Cardiac septum (tissue), 1 donor: ENCODE data around the gene EPHB2. TPM values are rescaled to one million over a fixed set of nuclear protein-coding genes. Genes with fewer than 3 reads are reported as not detected.
"Not testable (repeated sequence)": the region's sequence is repeated elsewhere in the genome, so short reads cannot be mapped to it uniquely, and the experiment has no call there.

Source experiments
- DNase-seq: peaks from one replicate; pipeline ENCODE4 v3.0.0-alpha.2; 2020; ENCODE audit warnings: low spot score
- intact Hi-C: fragments of 100-400 bp; cut with DNase I; formaldehyde crosslinking; loops from one replicate; pipeline ENCODE4 v1.14.0; 2022
- total RNA-seq: library from RNA; stranded (reverse); fragmentation: NEBNext Ultra II Directional; extraction: Animal tissue kit (Norgen Biotek cat#: 25700); gene quantifications from one replicate; pipeline ENCODE4 v1.2.1, GENCODE V29; 2021
- donor health status: DM: no; HTN: no; CAD: no.

Gene EPHB2
- total RNA-seq, 1 donor from 2014 or later = 0.81 TPM

DNA sequence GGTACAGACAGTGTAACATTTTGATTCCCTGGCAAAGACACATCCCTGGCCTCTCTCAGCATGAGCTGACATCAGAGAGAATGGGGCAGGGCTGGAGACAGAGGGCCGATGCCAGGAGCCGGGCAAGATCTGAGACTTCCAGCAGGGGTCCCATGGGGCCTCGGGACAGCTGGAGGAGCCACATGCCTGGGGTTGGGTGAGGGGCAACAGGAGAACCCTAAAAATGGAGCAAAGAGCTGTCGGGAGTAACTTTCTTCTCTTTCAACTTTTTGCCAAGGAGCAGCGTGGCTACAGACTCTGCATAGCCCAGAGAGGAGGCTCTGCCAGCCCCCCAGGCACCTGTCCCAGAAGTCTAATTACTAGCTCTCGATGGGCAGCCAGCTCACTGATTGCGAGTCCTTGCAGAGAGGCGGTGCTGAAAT is 131.2 kb downstream of the EPHB2 start:
- no peak for DNase-seq
- intact Hi-C loops = no loop called here

DNA sequence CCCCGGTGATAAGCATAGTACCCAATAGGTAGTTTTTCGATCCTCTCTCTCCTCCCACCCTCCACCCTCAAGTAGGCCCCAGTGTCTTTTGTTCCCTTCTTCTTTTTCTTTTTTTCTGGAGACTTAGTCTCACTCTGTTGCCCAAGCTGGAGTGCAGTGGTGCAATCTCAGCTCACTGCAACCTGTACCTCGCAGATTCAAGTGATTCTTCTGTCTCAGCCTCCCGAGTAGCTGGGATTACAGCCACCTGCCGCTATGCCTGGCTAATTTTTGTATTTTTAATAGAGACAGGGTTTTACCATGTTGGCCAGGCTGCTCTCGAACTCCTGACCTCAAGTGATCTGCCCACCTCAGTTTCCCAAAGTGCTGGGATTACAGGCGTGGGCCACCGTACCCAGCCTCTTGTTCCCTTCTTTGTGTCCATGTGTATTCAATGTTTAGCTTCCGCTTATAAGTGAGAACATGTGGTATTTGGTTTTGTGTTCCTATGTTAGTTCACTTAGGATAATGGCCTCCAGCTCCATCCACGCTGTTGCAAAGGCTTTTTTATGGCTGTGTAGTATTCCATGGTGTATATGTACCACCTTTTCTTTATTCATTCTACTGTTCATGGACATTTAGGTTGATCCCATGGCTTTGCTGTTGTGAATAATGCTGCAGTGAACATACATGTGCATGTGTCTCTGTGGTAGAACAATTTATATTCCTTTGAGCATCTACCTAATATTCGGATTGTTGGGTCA is 133.0 kb downstream of the EPHB2 start:
- DNase-seq, intact Hi-C loops: not testable (repeated sequence)

DNA sequence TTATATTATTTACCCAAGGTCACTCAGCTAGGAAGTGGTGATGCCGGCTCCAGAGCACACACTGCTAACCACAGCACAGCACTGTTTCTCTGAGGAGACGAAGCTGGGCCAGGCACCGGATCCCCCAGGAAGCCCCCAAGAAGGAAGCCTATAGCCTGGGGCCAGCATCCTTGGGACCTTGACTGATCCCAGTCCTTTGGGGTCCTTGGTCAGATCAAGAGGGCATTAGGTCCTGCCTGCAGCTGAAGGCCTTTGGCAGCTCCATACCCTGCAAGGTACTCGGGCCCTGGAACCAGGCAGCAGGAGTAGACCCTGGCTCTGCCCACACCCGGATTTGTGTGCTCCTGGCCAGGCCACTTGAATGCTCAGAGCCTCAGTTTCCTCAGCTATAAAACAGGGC is 134.0 kb downstream of the EPHB2 start:
- DNase-seq = no peak
- intact Hi-C loops = no loop called here

DNA sequence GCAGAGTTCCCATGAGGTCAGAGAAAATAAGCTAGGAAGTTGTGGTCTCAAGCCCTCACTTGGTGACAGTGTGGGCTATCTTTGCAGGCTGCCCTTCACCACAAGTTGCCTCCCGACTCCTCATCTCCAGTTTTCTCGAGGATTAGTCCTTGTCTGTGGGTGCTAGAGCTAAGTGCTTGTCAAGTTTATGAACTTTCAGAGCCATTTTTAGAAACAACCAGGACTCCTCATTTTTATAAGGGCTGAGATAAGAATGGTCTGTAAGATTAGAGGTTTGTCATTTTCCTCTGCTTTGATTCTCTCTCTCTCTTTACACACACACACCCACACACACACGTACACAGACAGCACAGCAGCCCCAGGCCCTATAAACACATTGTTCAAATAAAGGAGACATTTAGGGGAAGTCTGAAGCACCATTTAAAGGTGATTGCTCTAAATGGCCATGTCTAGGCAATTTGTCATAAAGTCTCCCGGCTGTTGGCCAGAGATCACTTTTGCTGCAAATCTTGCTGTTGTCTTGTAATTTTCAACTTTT is 134.8 kb downstream of the EPHB2 start:
- DNase-seq = no peak
- intact Hi-C loops = no loop called here

DNA sequence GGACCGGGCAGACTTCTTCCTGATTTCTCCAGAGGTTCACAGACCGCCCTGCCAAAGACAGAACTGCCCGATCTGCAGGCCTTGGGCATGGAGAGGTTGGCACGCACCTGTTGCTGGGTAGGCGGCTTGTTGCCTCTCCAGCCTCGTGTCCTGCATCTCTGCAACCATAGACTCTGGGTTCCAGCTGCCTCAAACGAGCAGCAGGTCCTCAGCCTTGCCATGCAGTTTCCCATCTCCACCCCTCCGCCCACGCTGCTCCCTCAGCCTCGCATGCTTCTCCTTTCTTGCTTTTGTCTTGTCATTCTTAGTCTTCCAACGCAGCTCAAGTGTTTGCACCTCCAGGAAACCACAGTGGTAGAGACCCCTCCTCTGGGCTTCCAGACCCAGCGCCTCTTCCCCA is 135.8 kb downstream of the EPHB2 start:
- DNase-seq = no peak
- intact Hi-C loops = no loop called here

DNA sequence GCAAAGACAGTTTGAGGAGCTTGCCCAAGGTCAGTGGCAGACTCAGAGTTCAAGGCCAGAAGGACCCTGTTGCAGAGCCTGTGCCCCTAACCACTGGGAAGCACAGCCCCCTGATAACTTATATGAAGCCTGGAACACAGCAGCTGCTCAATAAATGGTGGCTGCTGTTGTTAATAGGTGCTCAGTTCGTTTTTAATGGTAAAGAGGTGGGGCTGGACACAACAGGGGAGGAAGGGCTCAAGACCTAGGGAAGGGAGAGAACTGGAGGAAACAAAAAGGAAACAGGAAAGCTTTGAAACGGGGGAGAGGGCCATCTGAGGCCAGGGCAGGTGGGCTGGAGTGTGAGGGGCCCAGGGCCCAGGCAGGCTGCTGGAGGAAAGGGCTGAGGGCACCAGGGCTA is 136.6 kb downstream of the EPHB2 start:
- DNase-seq = no peak
- intact Hi-C loops = no loop called here

DNA sequence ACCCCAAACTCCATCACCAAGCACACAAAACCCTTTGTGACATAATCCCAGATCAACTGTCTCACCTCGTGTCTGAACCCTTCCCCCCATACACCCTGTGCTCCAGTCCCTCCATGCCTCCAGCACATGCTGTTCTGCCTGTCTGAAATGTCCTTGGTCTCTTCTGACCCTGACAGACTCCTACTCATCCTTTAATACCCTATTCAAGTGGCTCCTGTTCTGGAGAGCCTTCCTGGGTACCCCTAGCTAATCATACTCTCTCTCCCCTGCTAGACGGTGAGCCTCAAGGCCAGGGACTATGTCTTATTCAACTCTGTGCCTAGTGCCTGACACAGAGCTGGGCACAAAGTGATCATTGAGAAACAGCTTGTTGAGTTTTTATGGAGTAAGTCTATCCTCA is 137.1 kb downstream of the EPHB2 start:
- DNase-seq = no peak
- intact Hi-C loops = no loop called here

DNA sequence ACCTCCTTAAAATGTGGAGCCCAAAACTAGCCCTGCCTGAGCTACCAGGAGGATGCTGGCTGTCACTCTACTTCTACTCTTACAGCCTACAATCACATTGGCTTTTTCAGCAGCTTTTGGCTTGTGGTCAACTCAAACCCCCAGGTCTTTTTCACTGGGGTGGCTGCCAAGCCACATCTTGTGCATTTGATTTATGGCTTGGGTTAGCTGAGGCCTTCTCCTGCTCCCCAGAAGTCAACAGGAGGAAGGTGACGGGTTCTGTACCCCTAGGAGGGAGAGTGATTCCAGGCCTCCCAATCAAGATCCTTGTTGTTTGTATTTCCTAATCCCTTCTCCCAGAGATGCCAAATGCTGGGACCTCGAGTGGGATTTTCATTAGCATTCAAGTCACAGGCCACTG is 137.8 kb downstream of the EPHB2 start:
- intact Hi-C loops = no loop called here
- no peak for DNase-seq

DNA sequence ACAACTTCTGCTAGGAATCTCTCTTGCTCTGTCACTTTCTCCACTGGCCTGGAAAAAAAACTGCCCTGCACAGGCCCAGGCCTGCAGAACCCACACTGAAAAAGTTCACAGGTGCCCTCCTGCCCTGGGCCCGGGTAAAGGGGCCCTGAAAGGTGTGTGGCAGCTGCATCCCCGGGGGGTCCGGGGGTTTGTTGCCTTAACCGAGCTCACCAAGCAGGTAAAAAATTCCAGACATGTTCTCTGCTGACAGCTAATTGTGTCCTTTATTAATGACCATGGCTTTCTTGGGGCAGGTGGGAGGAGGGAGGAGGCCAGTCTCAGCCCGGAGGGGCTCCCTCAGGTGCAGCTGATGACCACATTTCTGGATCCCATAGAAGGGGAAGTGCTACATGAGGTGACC is 139.1 kb downstream of the EPHB2 start:
- intact Hi-C loops = no loop called here

DNA sequence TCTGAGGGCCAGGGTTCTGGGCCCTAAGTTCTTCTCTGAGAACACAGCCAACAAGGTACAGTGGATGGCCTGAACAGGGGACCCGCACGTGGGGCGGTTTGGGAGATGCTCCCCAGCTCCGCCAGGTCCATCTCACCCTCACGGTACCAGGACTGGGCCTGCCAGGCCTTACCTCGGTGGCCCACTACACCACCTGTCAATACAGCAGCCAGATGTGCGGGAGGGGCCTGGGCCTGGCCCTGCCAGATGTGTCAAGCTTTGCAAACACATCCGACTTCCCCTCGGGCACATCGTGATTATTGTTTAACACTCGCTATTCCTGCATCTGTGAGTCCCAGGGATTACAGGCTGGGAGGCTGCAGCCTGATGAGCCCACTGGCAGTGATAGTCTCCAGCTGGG is 139.6 kb downstream of the EPHB2 start:
- intact Hi-C loops = no loop called here
- no peak for DNase-seq

More for the DNA sequence above, 139.1 kb downstream of the EPHB2 start:
- no peak for DNase-seq

DNA sequence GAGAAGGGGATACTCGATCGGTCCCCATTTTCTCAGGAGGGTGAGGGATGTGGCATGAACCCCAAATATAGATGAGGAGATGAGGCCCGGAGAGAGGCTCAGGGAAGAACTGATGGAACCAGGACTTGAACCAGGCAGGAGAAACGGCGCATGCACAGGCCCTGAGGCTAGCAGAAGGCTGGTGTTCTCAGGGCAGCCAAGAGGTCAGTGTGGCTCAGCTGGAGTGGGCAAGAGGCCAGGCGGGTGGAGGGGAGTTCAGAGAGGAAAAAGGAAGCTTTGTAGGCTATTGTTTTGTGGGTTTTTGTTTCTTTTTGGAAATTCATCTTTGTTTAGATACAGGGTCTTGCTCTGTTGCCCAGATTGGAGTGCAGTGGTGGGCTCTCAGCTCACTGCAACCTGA is 140.0 kb downstream of the EPHB2 start:
- no peak for DNase-seq
- intact Hi-C loops = no loop called here

DNA sequence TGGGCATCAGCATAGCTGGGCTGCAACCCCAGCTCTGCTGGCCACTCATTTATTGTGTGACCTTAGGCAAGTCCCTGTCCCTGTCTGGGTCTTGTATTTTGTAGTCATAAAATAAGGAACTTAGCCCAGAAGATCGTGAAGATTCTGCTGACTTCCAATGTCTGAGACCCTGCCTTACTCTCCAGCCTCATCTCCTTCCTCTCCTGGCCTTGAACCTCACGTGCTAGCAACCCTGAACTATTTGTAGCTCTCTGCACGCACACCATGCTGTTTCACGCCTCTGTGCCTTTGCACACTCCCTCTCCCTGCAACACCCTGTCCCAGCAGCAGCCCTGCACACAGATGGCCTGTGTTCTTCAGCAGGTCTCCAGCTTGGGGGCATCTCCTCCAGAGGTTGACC is 140.9 kb downstream of the EPHB2 start:
- DNase-seq = no peak
- intact Hi-C loops = no loop called here

DNA sequence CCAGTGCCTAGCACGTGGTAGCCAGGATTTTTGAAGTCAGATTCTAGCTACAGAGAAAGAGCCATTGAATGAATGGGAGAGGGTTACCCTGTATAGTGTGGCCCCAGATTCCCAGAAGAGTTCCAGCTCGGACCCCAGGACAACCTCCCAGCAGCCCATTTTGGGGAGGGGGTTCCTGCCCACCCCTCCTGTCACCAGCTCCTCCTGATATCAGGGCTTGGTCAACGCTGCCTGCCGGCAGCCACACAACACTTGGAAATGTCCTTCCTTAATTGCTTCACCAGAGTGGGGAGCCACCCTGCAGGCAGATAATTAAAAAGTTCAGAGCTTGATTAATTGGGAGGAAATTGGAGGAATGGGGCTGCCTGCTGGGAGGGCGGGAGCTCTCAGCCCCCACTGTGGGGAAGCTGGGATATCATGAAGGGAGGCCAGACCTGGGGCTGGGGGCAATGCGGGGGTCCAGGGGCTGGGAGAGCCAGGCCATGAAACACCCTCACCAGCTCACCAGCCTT is 141.6 kb downstream of the EPHB2 start:
- no peak for DNase-seq
- intact Hi-C loops = no loop called here

DNA sequence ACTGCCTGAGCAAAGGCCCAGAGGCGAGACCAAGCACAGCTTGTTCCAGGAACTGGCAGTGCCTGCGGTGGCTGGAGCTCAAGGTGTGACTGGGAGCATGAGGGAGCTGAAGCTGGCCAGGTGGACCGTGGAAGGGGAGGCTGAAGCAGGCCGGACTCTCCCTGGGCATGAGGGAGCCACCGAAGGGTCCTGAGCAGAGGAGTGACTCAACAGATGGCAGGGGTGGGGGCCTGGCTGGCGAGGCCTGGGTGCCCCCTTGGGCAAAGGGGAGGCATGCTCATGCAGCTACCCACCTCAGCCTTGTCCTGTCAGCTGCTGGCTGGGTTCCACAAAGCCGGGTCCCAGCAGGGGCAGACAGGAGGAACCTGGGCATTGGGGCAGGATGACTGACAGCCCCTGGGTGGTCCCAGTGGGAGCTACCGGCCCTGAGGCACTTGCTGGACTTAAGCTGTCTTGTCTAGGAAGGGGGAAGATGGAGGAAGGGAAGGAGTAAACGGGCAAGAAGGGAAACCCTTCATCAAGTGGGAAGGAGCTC is 143.1 kb downstream of the EPHB2 start:
- DNase-seq = no peak
- intact Hi-C loops = no loop called here

DNA sequence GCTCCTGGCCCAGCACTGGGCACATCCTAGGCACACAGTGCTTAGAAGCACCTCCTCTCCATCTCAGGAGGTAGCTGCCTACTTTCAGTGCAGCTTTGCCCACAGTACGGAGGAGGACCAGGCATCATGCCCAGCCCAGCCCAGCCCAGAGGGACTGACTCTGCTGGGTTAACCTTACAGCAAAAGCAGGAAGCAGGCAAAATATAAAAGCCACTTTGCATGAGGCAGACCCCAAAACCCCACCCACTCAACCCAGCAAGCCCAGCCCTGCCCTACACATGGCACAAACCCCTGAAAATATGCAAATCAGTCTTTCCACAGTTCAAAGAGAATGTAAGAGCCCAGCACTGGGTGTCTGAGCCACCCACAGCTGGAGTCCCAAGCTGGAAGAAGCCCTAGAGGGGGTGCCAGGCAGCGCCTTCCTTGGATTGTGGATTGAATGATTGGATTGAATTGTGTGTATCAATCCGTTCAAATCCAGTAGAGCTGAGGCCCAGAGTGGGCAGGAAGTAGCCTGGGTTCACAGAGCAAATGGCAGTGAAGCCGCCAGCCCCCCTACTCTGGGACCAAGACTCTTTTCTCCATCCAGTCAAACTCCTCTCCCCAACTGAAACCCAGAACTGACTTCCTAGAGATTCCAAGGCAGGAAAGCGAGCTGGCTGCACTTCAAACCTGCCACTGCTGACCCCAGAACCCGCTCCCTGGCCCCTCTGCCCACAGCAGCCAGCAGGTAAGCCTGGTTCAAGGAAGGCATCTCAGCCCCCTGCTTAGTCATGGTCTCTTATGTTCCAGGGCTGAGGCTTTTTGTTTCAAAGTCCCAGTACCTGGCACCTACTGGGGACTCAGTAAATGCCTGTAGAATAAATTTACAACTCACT is 144.3 kb downstream of the EPHB2 start:
- no peak for DNase-seq
- intact Hi-C loops = no loop called here

DNA sequence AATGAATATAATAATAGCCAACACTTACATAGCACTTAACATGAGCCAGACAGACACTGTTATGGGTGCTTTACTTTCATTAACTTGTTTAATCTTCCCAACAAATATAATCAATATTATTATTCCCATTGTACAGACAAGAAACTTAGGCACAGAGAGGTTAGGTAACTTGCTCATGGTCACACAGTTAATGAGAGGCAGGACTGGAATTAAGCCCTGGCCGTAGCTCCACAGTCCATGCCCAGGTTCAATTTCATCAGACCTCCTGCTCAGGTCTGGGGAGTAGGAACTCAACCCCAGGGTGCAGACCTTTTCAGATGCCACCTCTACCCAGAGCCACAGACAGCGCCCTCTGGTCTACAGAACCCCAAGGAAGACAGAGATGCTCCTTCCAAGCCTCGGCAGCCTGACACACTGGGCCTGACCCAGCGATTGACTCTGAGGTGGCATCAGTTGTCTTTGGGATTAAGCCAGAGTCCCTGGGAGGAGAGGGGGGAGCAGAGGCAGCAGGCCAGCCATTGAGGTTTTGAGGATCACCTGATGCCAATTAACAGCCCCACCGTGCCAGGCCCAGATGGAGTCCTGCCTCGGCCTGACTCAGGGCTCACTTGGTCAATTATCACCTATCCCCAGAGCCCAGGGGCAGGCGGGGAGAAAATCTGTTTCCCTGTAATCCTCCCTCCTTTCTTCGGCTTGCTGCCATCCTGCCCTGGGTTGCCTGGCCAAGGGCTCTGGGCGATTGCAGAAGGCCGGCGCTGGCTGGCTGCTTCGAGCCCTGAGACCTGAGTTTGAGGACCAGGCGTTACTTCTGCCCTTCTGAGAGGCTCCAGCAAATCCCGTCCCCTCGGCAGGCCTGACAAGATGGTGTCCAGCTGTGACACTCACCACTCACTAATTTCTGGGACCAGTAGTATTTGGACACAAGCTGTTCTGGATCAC is 145.3 kb downstream of the EPHB2 start:
- intact Hi-C loops = no loop called here
- no peak for DNase-seq

DNA sequence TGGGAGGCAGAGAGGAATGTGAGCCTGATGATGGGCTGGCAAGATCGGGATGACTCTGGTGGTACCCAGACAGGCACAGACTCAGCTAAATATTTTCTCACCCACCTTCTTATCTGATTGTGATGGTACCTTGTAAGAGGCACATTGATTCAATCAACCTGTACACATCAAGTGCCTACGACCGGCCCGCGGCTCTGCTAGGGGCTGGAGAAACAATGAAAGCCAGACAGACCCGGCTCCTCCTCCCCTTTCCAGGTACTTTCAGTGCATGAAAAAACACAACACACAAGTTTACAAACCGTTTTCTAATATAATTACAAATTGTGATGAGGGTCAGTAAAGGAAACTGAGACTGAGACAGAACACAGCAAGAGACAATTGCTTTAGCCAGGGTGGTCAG is 147.0 kb downstream of the EPHB2 start:
- intact Hi-C loops = no loop called here
- DNase-seq = no peak

DNA sequence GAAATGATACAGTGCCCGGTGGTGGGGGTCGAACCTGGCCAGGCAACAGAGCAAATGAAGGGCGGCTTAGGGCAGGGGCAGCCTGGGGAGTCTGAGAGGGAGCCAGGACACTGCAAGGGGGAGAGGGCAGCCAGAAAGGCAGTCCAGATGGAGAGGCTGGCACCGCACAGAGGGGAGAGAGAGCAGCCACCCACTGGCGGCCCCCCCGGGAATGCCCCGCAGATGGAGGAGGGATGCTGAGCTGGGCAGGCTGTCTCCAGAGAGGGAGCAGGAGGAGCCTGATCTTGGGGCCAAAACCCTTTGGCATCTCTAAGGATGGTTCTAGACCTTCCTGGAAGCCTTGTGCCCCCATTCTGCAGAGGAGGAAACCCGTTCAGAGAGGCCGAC is 149.8 kb downstream of the EPHB2 start:
- no peak for DNase-seq
- intact Hi-C loops = loop anchor here (5.0 kb wide), 1 partner anchor 158 kb away; no protein-coding TSS in a partner anchor

DNA sequence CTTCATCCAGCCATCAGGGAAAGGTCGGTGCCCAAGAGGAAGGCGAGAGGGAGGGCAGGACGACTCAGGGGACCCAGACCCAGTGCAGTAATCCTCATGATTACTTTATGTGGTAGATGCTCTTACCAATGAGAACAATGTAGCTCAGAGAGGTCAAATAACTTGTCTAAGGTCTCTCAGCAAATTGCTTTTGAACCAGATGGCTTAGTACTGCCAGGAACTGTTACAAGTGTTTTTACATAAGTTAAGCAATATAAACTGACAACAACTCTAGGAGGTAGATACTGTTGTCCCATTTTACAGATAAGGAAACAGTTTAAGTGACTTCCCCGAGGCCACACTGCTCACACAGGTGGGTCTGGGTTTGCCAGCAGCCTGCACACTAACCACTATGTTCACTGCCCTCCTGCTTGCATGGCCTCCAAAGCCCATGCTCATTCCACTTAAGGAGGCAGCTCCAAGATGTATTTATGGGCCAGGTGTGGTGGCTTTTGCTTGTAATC is 150.3 kb downstream of the EPHB2 start:
- intact Hi-C loops = loop anchor here (5.0 kb wide), 1 partner anchor 159 kb away; no protein-coding TSS in a partner anchor
- no peak for DNase-seq
